H1 (cell line): ENCODE measurements around the gene DKKL1. TPM values are rescaled to one million over a fixed set of nuclear protein-coding genes. Genes with fewer than 3 reads are reported as not detected.

ENCODE experiments used
- CBX8 ChIP-seq: fragments of 300-800, 300-1000 bp; sonication (generic); IDR thresholded peaks from 2 replicates; pipeline ENCODE4 v1.7.1; 2016; ENCODE audit warnings: low read depth, low read length, borderline replicate concordance
- CHD1 ChIP-seq: IDR thresholded peaks from 2 replicates; pipeline ENCODE4 v1.6.1; 2012; ENCODE audit warnings: low read depth, low read length, improper control_type of control experiment
- CTBP2 ChIP-seq: IDR thresholded peaks from 2 replicates; pipeline ENCODE4 v1.7.0; 2011; ENCODE audit warnings: borderline replicate concordance, mild to moderate bottlenecking, moderate library complexity, mixed read lengths, low read length; ENCODE audit not compliant: insufficient read depth, insufficient read length
- EGR1 ChIP-seq: IDR thresholded peaks from 2 replicates; pipeline ENCODE4 v1.6.1; 2011; ENCODE audit warnings: low read depth, low read length, borderline replicate concordance
- FOSL1 ChIP-seq: IDR thresholded peaks from 2 replicates; pipeline ENCODE4 v1.6.1; 2011; ENCODE audit warnings: mild to moderate bottlenecking, low read depth, low read length, moderate library complexity; ENCODE audit not compliant: insufficient read depth
- JUND ChIP-seq: IDR thresholded peaks from 2 replicates; pipeline ENCODE4 v1.6.1; 2011; ENCODE audit warnings: mild to moderate bottlenecking, improper control_type of control experiment, low read length
- KDM1A ChIP-seq: fragments of 200-600, 300-600 bp; sonication (generic); IDR thresholded peaks from 2 replicates; pipeline ENCODE4 v1.7.1; 2016; ENCODE audit warnings: mild to moderate bottlenecking, low read length, borderline replicate concordance
- MAX ChIP-seq: IDR thresholded peaks from 2 replicates; pipeline ENCODE4 v1.6.1; 2012; ENCODE audit warnings: inconsistent platforms
- POLR2AphosphoS5 ChIP-seq: IDR thresholded peaks from 2 replicates; pipeline ENCODE4 v1.6.1; 2011; ENCODE audit warnings: low read depth, low read length
- RFX5 ChIP-seq: IDR thresholded peaks from 2 replicates; pipeline ENCODE4 v1.6.1; 2011; ENCODE audit warnings: low read depth, low read length, improper control_type of control experiment, borderline replicate concordance
- polyA plus RNA-seq, 7 experiments: library from polyadenylated mRNA; depleted of rRNA in 3 of 7; stranded (reverse) in 5 of 7; unstranded in 2 of 7; fragments of >200 nt in 5 of 7; fragments of 200-250 nt in 2 of 7; gene quantifications; 1 replicate in 5 of 7; 2 replicates in 1 of 7; 4 replicates in 1 of 7; pipeline versions ENCODE4 v1.2.1 to v1.2.3, GENCODE V29; 2011 to 2013; ENCODE audit warnings: missing spikeins in 2 of 7, mixed read lengths in 2 of 7
- total RNA-seq: library from RNA; stranded (reverse); fragmentation: NEBNext Ultra II Directional; extraction: Animal tissue kit (Norgen Biotek cat#: 25700); gene quantifications from 2 replicates; pipeline ENCODE4 v1.2.1, GENCODE V29; 2021

Gene DKKL1
- total and polyA plus RNA-seq, 2 of the 8 experiments (the other 6 are each of a cell fraction or from before 2014, with no cell fraction given): 2.6 to 6.8 TPM

GRCh38 chr19:49333811-49334288 lies 29.8 kb upstream of the DKKL1 start (continued):
- TF ChIP-seq CBX8: no peak
- TF ChIP-seq EGR1: no peak
- TF ChIP-seq JUND: no peak
- no peak for TF ChIP-seq FOSL1
- no peak for TF ChIP-seq CHD1
- TF ChIP-seq POLR2AphosphoS5: no peak
- TF ChIP-seq KDM1A: no peak
- TF ChIP-seq RFX5: no peak
- no peak for TF ChIP-seq CTBP2
- no peak for TF ChIP-seq MAX
